Measurements from ENCODE around the gene KRT31.

KRT31 gene

DNA sequence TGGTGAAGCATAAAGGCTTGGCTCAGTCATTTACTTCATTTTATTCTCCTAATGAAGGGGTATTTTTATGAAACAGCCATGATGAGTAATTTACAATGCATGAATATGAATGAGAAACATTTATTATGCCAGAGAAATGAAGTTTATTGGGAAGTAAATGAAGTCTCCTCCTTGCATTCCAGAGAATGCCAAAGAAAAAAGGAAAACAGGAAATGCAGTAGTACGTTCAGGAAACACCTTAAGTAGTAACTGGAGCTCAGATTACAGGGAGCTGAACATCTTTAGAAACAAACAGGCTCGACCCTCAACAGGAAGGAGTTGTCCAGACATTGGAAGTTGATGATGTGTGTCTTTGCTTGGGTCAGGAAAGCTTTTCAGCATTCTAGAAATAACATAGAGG is 19.9 kb downstream of the KRT31 start:
- ChIA-PET CTCF (interaction anchor here (0.8 to 1.5 kb wide), 4 partner anchors 9 to 171 kb away, joined by 3 to 5 read pairs (median 3); no protein-coding TSS in a partner anchor), POLR2A (interaction anchor here (0.5 to 1.2 kb wide), 2 partner anchors 10 to 318 kb away, joined by 3 to 6 read pairs; no protein-coding TSS in a partner anchor)
- DNase-seq (ENCODE audit: low read depth, low spot score), result no peak
- no peak overlapping the region for H3K4me3 ChIP-seq (ENCODE audit: low read depth, low read length)
- no peak for TF ChIP-seq CTCF (IDR thresholded peaks at IDR 0.05; ENCODE audit: insufficient read depth, low read length, missing control alignments)

DNA sequence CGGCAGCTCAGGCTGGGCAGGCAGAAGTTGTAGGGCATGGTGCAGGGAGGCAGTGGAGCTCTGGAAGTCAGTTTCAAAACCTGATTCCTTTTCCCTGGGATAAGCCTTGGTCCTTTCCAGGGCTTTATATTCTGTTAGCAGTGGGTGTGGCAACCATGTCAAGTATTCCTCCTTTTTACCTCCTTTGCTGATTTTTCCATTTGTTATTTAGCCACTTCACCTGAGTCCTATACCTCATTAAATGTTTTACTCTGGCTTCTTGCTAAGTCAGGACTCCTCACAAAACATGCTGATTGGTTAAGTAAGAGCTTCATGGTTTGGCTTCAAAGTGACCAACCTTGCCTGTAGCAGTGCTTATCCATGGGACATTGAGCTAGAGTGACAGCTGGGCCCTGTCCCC is 27.7 kb downstream of the KRT31 start, which contains the start of gene KRT33B:
TSS of gene KRT33B (minus strand) at position 101 of the 400 bp plus-strand sequence. CDS start at position 38, 63 bp downstream.
- H3K4me3 ChIP-seq (ENCODE audit: low read depth, low read length), result no peak within 1 kb of the TSS
- no peak for TF ChIP-seq CTCF (IDR thresholded peaks at IDR 0.05; ENCODE audit: insufficient read depth, low read length, missing control alignments)
- ChIA-PET POLR2A (no interaction called here), CTCF (interaction anchor here (0.8 to 1.2 kb wide), 2 partner anchors 180 to 293 kb away, joined by 3 read pairs; no protein-coding TSS in a partner anchor)
- no peak for DNase-seq (ENCODE audit: low read depth, low spot score)

DNA sequence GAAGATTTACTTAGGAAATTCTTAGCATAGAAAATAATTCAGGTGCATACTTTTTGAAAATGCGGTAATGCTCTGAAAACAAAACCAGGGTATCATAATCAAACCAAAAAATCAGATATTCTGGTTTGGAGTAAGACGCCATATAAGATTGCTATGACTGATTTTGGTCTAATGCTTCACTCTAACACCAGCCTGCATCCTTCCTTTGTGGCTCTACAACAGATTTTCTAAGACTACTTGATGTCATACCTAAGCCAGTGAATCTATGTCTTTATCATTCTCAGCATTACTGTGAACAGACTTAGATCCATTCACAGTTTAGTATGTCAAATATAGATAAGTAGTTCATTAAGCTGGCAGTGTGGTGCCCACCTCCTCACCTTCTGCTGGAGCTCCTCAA is 28.4 kb downstream of the KRT31 start:
- ChIA-PET POLR2A (no interaction called here), CTCF (interaction anchor here (1.2 to 1.9 kb wide), 4 partner anchors 40 to 513 kb away, joined by 3 to 10 read pairs (median 4); no protein-coding TSS in a partner anchor)
- no peak for DNase-seq (ENCODE audit: low read depth, low spot score)
- no peak for TF ChIP-seq CTCF (IDR thresholded peaks at IDR 0.05; ENCODE audit: insufficient read depth, low read length, missing control alignments)
- H3K4me3 ChIP-seq (ENCODE audit: low read depth, low read length), result no peak overlapping the region

- TF ChIP-seq CTCF (IDR thresholded peaks at IDR 0.05; ENCODE audit: insufficient read depth, low read length, missing control alignments), result no peak
Measured at GRCh38 chr17:41367426-41368075, 29.9 kb downstream of the KRT31 start.

GRCh38 chr17:41366070-41366469 is 31.3 kb downstream of the KRT31 start:
- no peak overlapping the region for H3K4me3 ChIP-seq (ENCODE audit: low read depth, low read length)
- DNase-seq (ENCODE audit: low read depth, low spot score), result no peak
- POLR2A ChIA-PET, result no interaction called here
- TF ChIP-seq CTCF (IDR thresholded peaks at IDR 0.05; ENCODE audit: insufficient read depth, low read length, missing control alignments), result no peak
- CTCF ChIA-PET, result no interaction called here

More at GRCh38 chr17:41367426-41368075, 29.9 kb downstream of the KRT31 start:
- POLR2A ChIA-PET, result interaction anchor here (1.2 to 1.3 kb wide), 2 partner anchors 10 to 37 kb away, joined by 6 to 9 read pairs; no protein-coding TSS in a partner anchor
- DNase-seq (ENCODE audit: low read depth, low spot score), result no peak
- H3K4me3 ChIP-seq (ENCODE audit: low read depth, low read length), result no peak overlapping the region
- CTCF ChIA-PET, result interaction anchor here (0.7 to 1.9 kb wide), 7 partner anchors 11 to 512 kb away, joined by 3 to 10 read pairs (median 4); no protein-coding TSS in a partner anchor

- no peak overlapping the region for H3K4me3 ChIP-seq (ENCODE audit: low read depth, low read length)
- ChIA-PET CTCF (no interaction called here), POLR2A (no interaction called here)
- no peak for DNase-seq (ENCODE audit: low read depth, low spot score)
- TF ChIP-seq CTCF (IDR thresholded peaks at IDR 0.05; ENCODE audit: insufficient read depth, low read length, missing control alignments), result no peak
Measured at GRCh38 chr17:41363881-41364280, 33.5 kb downstream of the KRT31 start.
